Keratinocyte (primary cell): Measurements from ENCODE around the gene PLAC1.

Source experiments
- CTCF ChIP-seq, 3 experiments: IDR thresholded peaks in 1 of 3; conservative IDR thresholded peaks in 1 of 3; optimal IDR thresholded peaks in 1 of 3; 2 replicates in 2 of 3; 3 replicates in 1 of 3; pipeline versions ENCODE3 to v1.5.1; 2011; ENCODE audit warnings: low read length in 3 of 3, mild to moderate bottlenecking in 3 of 3, moderate library complexity in 2 of 3, control low read depth in 1 of 3, inconsistent platforms in 1 of 3; ENCODE audit not compliant: insufficient read depth in 2 of 3; ENCODE audit errors: extremely low read depth in 1 of 3
- EZH2 ChIP-seq: IDR thresholded peaks from one replicate; pipeline ENCODE4 v1.6.1; 2012; ENCODE audit warnings: inconsistent platforms, mild to moderate bottlenecking, low read length, moderate library complexity

DNA sequence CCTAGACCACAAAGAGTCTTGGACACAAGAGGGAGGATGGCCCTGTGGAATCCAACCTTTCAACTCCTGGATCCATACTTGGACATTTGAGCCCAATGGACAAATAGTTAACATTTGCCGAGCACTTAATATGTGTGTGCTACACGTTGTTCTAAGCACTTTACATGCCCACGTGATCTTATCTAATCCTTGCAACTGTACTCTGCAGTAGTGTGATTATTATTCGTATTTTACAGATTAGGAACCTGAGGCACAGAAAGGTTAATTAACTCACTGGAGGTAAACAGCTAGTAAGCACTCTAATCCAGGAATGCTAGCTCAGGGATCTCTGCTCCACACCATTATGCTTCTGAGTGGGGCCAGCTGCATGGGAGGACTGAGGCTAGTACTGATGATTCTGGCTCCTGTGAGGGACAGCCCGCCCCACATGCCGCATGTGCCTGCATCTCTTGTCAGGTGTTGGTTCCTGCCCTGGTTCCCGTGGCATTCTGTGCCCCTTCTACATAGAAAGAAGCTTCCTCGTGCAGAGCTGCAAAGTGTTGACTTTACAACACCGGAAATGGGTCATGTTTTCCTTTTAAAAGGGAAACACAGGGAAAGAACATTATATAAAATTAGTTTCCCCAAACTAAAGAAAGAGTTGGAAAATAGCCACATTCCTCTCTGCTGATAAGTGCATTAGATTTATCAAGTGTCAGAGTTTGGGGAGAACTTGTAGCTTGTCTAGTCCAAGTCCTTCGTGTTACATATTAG is 34.8 kb downstream of the PLAC1 start:
- TF ChIP-seq CTCF (optimal IDR thresholded peaks at IDR 0.05 in 1 of 3, IDR thresholded peaks at IDR 0.05 in 1 of 3, conservative IDR thresholded peaks at IDR 0.05 in 1 of 3; ENCODE audit: extremely low read depth in 1 of 3, insufficient read depth in 2 of 3, low read length in 3 of 3) (no peak), EZH2 (no peak)
